Bronchial epithelial cell (primary cell): ENCODE measurements around the gene ETV6. TPM values are rescaled to one million over a fixed set of nuclear protein-coding genes. Genes with fewer than 3 reads are reported as not detected.

Source experiments
- DNase-seq: peaks from one replicate; pipeline ENCODE4 v3.0.0-alpha.2; 2010; ENCODE audit warnings: low read depth
- FAIRE-seq: peaks from 2 replicates; lab custom pipeline; 2011; peaks lifted over from hg19 to GRCh38; lab: Jason Lieb, UNC
- H3K27me3 ChIP-seq: 2 replicates; pipeline ENCODE4 v1.5.1; 2011; ENCODE audit warnings: low read length; ENCODE audit not compliant: control insufficient read depth, insufficient read depth
- H3K36me3 ChIP-seq: 2 replicates; pipeline ENCODE4 v1.5.1; 2011; ENCODE audit warnings: low read length; ENCODE audit not compliant: control insufficient read depth, insufficient read depth
- H3K4me3 ChIP-seq: 2 replicates; pipeline ENCODE4 v1.5.1; 2011; ENCODE audit warnings: mild to moderate bottlenecking, low read depth, low read length, control low read depth
- total RNA-seq: library from RNA; depleted of rRNA; stranded (reverse); fragments of >200 nt; gene quantifications from 2 replicates; pipeline ENCODE4 v1.2.1, GENCODE V29; 2014
- TF ChIP-seq, protein P1 (sequence below): IDR thresholded peaks from 2 replicates; pipeline ENCODE4 v1.5.1; 2011; ENCODE audit warnings: mild to moderate bottlenecking, moderate library complexity, low read length, control low read depth, inconsistent platforms; ENCODE audit not compliant: insufficient read depth, severe bottlenecking

ETV6 gene
- total RNA-seq, 1 donor from 2014 or later, result 2.6 TPM

DNA sequence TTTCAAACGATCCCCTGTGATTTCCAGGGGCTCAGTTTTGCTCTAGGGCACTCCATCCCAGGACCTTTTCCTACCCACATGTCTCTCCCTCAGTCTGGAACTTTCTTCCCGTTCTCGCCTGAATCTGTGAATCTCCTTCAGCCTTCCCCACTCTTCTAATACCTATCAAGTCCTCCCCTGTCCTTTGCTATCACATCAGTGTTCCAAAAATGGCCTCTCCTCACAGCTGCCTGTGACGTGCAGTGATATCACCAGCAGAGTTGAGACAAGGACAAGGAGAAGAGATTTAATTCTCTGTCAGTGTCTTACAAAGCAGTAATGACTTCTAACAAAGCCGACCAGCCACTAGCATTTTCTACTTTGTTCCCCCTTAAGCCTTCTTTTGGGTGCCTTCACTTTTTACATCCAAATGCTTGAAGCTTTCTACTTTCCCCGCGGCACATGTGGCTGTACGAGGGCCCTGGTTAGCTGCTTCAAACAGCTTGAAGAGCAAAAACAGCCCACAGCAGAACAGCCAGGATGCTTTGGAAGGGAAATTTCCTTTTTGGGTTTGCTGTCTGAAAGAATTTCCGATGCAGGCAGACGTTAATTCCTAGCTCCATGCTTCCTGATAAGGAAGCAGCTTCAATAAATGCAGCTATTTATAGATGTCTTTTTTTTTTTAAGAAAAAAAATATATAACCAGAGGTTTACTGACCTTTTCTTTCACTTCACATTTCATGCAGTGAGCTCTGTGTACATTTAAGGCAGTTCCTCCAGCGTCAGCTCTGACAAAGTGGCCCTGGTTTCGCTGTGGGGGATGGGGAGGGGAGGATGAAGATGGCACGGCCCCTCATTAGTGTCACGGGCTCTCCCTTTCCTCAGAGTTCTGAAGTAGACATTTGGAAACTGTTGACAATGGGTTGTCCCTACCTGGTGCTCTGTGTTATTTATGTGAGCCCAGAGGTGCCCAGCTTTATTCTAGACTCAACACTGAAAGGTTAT, 109.3 kb downstream of the ETV6 start:
- H3K27me3 ChIP-seq, result no peaks in the 10 kb centered on the region
- no peak for FAIRE-seq
- H3K4me3 ChIP-seq, result no peak overlapping the region
- TF ChIP-seq, protein P1, sequence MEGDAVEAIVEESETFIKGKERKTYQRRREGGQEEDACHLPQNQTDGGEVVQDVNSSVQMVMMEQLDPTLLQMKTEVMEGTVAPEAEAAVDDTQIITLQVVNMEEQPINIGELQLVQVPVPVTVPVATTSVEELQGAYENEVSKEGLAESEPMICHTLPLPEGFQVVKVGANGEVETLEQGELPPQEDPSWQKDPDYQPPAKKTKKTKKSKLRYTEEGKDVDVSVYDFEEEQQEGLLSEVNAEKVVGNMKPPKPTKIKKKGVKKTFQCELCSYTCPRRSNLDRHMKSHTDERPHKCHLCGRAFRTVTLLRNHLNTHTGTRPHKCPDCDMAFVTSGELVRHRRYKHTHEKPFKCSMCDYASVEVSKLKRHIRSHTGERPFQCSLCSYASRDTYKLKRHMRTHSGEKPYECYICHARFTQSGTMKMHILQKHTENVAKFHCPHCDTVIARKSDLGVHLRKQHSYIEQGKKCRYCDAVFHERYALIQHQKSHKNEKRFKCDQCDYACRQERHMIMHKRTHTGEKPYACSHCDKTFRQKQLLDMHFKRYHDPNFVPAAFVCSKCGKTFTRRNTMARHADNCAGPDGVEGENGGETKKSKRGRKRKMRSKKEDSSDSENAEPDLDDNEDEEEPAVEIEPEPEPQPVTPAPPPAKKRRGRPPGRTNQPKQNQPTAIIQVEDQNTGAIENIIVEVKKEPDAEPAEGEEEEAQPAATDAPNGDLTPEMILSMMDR, result no peak
- no peaks in the 10 kb centered on the region for H3K36me3 ChIP-seq
- no peak for DNase-seq

DNA sequence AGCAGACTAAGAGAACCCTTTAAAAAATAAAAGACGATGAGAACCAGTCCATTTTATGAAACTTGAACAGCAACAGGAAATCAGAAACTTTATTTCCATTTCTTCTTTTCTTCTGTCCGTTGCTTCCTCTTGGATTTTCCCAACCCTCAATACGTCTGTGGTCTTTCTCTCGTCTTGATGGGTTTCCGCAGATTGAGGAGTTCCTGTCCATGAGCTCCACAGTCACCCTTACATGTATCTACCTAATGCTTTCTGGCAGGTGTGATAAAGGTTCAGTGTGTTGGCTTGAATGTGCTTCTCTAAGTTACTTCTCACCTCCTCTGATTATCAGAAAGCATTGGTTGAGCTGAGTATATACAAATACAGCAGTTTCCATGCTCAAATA, 110.0 kb downstream of the ETV6 start:
- no peaks in the 10 kb centered on the region for H3K36me3 ChIP-seq
- FAIRE-seq (no peak), DNase-seq (no peak)
- no peaks in the 10 kb centered on the region for H3K27me3 ChIP-seq
- TF ChIP-seq, protein P1, result no peak
- H3K4me3 ChIP-seq, result no peak overlapping the region

DNA sequence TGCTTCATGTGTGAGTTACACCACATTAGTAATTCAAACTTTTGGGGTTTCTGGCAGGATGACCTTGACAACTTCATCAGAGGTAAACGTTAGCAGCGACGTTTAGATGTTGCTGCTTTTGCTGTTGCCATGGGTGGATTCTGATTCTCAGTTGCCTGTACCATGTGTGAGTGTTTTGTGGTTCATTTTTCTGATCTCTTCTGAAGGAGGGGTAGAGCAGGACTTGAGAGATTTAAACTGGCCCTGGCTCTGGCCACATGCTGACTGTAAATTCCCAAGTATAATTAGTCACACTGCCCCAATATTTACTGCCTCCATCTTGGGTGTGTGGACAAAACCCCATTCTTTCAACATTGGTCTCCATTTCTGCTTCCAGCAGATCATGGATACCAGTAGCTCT, 110.4 kb downstream of the ETV6 start:
- DNase-seq (no peak), FAIRE-seq (no peak)
- no peaks in the 10 kb centered on the region for H3K36me3 ChIP-seq
- no peak overlapping the region for H3K4me3 ChIP-seq
- no peaks in the 10 kb centered on the region for H3K27me3 ChIP-seq
- TF ChIP-seq, protein P1, result no peak

DNA sequence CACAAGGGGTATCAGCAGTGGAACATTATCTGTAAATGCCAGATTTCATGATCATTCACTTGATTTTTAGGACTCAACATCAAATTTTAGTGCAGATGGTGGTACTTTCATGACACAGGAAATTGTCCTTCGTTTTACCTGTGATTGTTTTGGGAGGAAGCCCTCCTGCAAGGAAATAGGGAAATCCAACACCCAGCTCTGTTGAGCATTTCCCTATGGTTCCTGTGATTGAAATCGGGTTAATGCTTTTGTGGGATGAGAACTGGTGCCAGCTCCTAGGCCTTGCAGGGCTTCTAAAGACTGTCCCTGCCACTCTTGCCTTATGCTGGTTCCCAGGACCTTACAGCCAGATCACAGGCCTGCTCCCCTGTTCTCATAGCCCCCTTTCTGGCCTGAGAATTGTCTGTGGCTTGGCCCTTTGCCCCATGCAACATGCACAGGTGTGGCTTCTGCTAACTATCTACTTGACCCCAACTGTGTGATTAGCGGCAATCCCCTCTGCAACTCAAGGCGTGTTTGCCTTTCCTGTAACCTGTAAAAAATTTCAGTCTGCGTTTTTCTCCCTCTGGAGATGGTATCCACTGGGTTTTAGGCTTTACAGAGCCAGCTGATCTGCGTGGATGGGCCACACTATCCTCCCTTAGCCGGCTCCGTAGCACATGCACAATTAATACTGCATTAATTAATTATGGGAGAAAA, 112.5 kb downstream of the ETV6 start:
- no peak for FAIRE-seq
- no peaks in the 10 kb centered on the region for H3K36me3 ChIP-seq

DNA sequence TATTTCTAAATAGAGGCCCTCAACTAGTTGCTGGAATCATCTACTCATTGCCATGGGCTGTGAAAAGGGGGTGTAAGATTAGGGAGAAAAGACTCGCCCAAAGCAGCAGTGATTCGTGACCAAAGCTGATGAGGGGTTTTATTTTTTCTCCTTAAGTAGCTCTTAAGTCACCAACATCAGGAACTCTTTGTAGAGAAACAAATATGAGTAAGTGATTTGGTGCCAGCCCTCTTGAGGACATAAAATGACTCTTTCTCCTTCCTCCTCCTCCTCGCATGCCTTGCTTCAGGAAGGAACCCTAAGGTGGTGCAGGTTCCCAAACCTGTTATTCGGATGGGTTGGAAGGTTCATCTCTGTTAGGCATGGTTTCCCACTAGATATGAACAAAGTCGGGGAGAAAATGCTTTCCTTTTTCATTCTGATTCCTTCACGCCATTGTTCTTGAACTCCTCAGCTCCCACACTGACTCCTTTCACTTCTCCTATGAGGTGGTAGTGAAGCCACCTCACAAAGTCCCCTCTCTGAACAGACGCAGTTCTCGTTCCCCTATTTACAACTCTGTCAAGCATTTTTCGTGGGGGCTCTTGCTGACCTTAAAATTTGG, 113.4 kb downstream of the ETV6 start:
- Histone ChIP-seq H3K36me3 (no peaks in the 10 kb centered on the region), H3K4me3 (no peak overlapping the region), H3K27me3 (no peaks in the 10 kb centered on the region)
- DNase-seq, result no peak
- TF ChIP-seq, protein P1, result no peak
- FAIRE-seq, result no peak

More for the DNA sequence above, 112.5 kb downstream of the ETV6 start:
- H3K4me3 ChIP-seq, result no peak overlapping the region
- TF ChIP-seq, protein P1, result no peak
- DNase-seq, result no peak
- H3K27me3 ChIP-seq, result no peaks in the 10 kb centered on the region
